ENCODE measurements around the gene SLAMF1. TPM values are rescaled to one million over a fixed set of nuclear protein-coding genes. Genes with fewer than 3 reads are reported as not detected.

Gene SLAMF1
- total RNA-seq, 1 donor from 2014 or later = not detected

DNA sequence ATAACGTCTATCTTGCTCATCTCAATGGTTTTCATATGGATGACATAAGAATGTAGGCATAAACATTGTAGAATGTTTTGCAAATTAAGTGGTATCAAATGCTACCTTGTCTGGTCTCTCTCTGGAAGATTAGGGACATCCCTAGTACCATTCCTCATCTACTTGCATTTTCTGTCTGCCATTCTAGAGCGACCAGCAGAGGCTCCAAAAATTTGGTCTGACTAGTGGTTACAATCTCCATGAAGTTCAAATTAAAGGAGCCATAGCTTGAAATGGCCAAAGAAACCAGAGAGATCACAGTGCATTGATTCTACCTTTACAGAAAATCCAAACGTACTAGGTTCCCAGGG is 68.7 kb downstream of the SLAMF1 start:
- no peak overlapping the region for H3K4me3 ChIP-seq (ENCODE audit: low read depth, low read length)
- DNase-seq (ENCODE audit: low read depth) (no peak), FAIRE-seq (no peak)
- H3K27me3 ChIP-seq (ENCODE audit: control insufficient read depth, insufficient read depth, low read length) = no peaks in the 10 kb centered on the region
- H3K36me3 ChIP-seq (ENCODE audit: control insufficient read depth, insufficient read depth, low read length) = no peaks in the 10 kb centered on the region
- TF ChIP-seq, protein P1, sequence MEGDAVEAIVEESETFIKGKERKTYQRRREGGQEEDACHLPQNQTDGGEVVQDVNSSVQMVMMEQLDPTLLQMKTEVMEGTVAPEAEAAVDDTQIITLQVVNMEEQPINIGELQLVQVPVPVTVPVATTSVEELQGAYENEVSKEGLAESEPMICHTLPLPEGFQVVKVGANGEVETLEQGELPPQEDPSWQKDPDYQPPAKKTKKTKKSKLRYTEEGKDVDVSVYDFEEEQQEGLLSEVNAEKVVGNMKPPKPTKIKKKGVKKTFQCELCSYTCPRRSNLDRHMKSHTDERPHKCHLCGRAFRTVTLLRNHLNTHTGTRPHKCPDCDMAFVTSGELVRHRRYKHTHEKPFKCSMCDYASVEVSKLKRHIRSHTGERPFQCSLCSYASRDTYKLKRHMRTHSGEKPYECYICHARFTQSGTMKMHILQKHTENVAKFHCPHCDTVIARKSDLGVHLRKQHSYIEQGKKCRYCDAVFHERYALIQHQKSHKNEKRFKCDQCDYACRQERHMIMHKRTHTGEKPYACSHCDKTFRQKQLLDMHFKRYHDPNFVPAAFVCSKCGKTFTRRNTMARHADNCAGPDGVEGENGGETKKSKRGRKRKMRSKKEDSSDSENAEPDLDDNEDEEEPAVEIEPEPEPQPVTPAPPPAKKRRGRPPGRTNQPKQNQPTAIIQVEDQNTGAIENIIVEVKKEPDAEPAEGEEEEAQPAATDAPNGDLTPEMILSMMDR (IDR thresholded peaks at IDR 0.05; ENCODE audit: insufficient read depth, low read length, severe bottlenecking) = no peak

DNA sequence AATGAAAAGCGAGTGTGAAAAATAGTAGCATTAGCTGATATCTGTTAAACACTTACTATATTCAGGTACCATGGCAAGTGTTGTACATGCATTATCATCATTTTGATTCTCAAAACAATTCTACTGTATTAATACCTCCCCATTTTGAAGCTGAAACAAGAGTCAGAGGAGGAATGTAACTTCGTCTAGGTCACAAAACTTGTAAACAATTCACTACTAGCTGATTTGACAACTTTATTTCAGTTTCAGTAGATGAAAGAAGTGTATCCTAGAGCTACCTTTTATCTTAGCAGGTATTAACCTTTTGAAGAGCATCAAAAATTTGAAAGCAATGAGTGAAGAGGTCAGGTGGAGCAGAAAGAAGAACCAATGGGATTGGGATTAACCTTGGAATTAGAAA is 69.2 kb downstream of the SLAMF1 start:
- Histone ChIP-seq H3K4me3 (ENCODE audit: low read depth, low read length) (no peak overlapping the region), H3K27me3 (ENCODE audit: control insufficient read depth, insufficient read depth, low read length) (no peaks in the 10 kb centered on the region), H3K36me3 (ENCODE audit: control insufficient read depth, insufficient read depth, low read length) (no peaks in the 10 kb centered on the region)
- TF ChIP-seq, protein P1 (IDR thresholded peaks at IDR 0.05; ENCODE audit: insufficient read depth, low read length, severe bottlenecking) = no peak
- FAIRE-seq = no peak
- no peak for DNase-seq (ENCODE audit: low read depth)

DNA sequence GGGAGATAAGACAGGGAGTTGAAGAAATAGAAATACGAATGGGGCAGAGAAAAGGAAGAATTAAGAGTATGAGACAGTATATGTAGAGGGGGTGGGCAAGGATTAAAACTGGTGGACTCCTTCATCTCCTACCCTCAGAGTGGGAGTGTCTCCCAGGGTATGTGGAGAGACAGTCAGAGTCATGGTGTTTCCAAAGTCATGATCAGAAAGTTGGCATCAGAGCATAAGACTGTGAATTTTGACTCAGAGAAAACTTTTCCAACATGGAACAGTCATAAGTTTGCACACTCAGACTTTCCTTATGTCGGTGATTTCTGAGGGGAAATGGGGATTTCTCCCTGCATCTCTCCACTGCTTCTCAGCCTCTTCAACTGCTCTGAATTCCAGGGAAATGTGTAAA is 70.0 kb downstream of the SLAMF1 start:
- TF ChIP-seq, protein P1 (IDR thresholded peaks at IDR 0.05; ENCODE audit: insufficient read depth, low read length, severe bottlenecking) = no peak
- H3K36me3 ChIP-seq (ENCODE audit: control insufficient read depth, insufficient read depth, low read length) = no peaks in the 10 kb centered on the region
- H3K4me3 ChIP-seq (ENCODE audit: low read depth, low read length) = no peak overlapping the region
- H3K27me3 ChIP-seq (ENCODE audit: control insufficient read depth, insufficient read depth, low read length) = no peaks in the 10 kb centered on the region
- no peak for FAIRE-seq
- no peak for DNase-seq (ENCODE audit: low read depth)

DNA sequence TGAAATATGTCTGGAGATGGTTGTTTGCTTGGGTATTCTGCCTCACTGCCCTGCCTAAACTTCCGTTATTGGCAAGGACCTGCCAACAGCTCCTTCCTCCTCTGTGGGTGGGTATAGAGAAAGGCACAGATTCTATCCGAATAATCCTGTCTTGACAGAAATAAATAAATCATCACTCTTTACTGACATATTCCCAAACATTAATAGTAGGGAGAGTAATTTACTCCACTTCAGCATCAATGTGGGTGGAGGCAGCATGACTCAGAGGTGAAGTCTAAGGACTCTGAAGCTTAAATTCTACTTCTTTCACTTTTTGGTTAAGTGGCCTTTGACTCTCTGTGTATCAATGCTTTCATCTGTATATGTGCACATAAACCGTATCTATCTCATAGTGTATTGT is 70.5 kb downstream of the SLAMF1 start:
- Histone ChIP-seq H3K27me3 (ENCODE audit: control insufficient read depth, insufficient read depth, low read length) (no peaks in the 10 kb centered on the region), H3K36me3 (ENCODE audit: control insufficient read depth, insufficient read depth, low read length) (no peaks in the 10 kb centered on the region), H3K4me3 (ENCODE audit: low read depth, low read length) (no peak overlapping the region)
- TF ChIP-seq, protein P1 (IDR thresholded peaks at IDR 0.05; ENCODE audit: insufficient read depth, low read length, severe bottlenecking) = no peak
- FAIRE-seq (no peak), DNase-seq (ENCODE audit: low read depth) (peak; percentile 3)

DNA sequence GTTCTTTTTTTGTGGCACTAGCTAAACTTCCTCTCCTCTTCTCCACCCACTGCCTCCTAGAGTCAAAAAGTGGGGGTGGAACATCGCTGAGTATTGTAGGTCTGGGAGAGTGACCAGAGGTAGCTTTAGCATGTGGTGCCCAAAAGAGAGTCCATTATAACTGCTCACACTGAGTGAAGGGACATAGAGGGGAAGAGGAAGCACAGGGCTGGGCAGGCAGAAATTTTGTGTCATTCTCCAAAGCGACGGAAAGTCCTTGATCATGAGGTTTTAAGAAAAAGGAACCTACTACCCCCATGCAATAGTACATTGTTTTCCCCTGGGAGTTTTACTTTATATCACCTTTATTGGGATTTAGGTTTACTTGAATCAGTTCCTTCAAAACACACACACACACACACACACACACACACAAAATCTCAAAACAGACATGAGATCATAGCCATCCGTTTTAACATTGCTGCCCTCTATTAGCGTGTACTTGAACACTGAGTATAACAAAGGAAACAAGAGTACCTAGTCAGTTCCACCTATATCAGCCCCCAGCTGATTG is 71.7 kb downstream of the SLAMF1 start:
- no peaks in the 10 kb centered on the region for H3K27me3 ChIP-seq (ENCODE audit: control insufficient read depth, insufficient read depth, low read length)
- TF ChIP-seq, protein P1 (IDR thresholded peaks at IDR 0.05; ENCODE audit: insufficient read depth, low read length, severe bottlenecking) = no peak
- FAIRE-seq (no peak), DNase-seq (ENCODE audit: low read depth) (no peak)
- no peaks in the 10 kb centered on the region for H3K36me3 ChIP-seq (ENCODE audit: control insufficient read depth, insufficient read depth, low read length)
- H3K4me3 ChIP-seq (ENCODE audit: low read depth, low read length) = no peak overlapping the region

DNA sequence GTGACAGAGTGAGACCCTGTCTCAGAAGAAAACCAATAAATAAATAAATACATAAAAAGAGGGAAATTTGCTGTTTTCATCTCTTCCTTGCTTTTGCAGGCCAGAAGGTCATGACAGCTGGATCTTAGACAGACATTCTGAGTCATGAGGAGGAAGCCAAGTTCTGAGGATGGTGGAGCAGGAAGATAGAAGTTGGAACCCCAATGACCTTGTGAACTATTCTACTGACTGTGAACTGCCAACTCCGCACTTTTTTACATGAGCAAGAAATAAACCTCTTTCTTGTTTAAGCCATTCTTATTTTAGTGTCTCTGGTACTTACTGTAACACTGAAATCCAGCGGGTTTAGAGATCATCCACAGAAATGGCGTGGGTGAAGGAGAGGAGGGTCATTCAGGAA is 76.0 kb downstream of the SLAMF1 start:
- H3K27me3 ChIP-seq (ENCODE audit: control insufficient read depth, insufficient read depth, low read length) = no peaks in the 10 kb centered on the region
- no peak overlapping the region for H3K4me3 ChIP-seq (ENCODE audit: low read depth, low read length)
- H3K36me3 ChIP-seq (ENCODE audit: control insufficient read depth, insufficient read depth, low read length) = no peaks in the 10 kb centered on the region
- no peak for DNase-seq (ENCODE audit: low read depth)
- no peak for FAIRE-seq
- TF ChIP-seq, protein P1 (IDR thresholded peaks at IDR 0.05; ENCODE audit: insufficient read depth, low read length, severe bottlenecking) = no peak
